ENCODE data around the gene NUP85.

GRCh38 chr17:75249564-75249963 lies 44.1 kb downstream of the NUP85 start:
- TF ChIP-seq, protein P1, sequence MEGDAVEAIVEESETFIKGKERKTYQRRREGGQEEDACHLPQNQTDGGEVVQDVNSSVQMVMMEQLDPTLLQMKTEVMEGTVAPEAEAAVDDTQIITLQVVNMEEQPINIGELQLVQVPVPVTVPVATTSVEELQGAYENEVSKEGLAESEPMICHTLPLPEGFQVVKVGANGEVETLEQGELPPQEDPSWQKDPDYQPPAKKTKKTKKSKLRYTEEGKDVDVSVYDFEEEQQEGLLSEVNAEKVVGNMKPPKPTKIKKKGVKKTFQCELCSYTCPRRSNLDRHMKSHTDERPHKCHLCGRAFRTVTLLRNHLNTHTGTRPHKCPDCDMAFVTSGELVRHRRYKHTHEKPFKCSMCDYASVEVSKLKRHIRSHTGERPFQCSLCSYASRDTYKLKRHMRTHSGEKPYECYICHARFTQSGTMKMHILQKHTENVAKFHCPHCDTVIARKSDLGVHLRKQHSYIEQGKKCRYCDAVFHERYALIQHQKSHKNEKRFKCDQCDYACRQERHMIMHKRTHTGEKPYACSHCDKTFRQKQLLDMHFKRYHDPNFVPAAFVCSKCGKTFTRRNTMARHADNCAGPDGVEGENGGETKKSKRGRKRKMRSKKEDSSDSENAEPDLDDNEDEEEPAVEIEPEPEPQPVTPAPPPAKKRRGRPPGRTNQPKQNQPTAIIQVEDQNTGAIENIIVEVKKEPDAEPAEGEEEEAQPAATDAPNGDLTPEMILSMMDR (conservative IDR thresholded peaks at IDR 0.05 in 1 of 2, IDR thresholded peaks at IDR 0.05 in 1 of 2; ENCODE audit: extremely low read depth in 1 of 2, insufficient read depth in 1 of 2, low read depth in 1 of 2, low read length in 2 of 2): no peak
- no peak for TF ChIP-seq EZH2 (IDR thresholded peaks at IDR 0.05; ENCODE audit: borderline replicate concordance, low read length)
